Hematopoietic multipotent progenitor cell treated with erythropoietin and hydrocortisone succinate and interleukin-3 and kit ligand, for 17 days (in vitro differentiated cells): ENCODE data around the gene MAGEA4.

Experiments used
- DNase-seq: peaks from one replicate; pipeline ENCODE4 v3.0.0-alpha.2; 2015; ENCODE audit warnings: low spot score

Gene MAGEA4

GRCh38 chrX:151929126-151929525 lies 16.4 kb downstream of the MAGEA4 start:
- no peak for DNase-seq

DNA sequence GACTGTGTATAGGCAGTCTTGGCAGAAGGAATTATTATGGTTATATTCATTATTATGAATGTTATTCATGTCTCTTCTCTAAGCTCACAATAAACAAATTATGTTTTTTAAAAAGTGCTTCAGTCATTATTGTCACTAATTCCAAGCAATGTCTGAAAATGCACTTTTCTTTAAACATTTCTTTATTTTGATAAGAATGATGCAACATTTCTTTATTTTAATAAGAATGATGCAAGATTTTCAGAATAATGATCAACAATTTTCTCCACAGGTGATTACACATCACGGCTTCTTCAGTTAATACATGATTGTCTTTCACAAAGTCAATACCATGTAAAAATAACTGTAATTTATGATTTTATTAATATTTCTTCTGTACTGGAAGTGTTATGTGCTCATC lies 22.7 kb downstream of the MAGEA4 start:
- DNase-seq = no peak

- no peak for DNase-seq
Observed at GRCh38 chrX:151938172-151938571, 25.5 kb downstream of the MAGEA4 start.

- no peak for DNase-seq
Observed at GRCh38 chrX:151954730-151955129, 42.0 kb downstream of the MAGEA4 start.

DNA sequence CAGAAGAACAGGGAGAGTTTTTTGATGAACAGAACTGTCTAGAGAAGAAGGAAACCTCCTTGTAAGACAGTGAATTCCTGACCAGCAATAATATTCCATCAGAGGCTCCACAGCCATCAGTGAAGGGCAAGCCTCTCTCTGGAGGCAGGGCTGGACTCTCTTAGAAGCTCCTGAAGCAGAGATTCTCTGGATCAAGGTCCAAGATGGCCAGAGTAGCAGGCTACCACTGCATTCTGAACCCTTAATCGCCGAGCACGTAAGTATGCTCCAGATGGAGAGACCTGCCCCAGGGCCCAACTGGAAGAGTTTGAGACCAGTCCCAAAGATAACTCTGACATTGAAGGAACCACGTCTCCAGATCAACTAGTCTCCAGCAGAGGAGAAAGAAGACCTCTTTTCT lies 45.4 kb downstream of the MAGEA4 start:
- no peak for DNase-seq

DNA sequence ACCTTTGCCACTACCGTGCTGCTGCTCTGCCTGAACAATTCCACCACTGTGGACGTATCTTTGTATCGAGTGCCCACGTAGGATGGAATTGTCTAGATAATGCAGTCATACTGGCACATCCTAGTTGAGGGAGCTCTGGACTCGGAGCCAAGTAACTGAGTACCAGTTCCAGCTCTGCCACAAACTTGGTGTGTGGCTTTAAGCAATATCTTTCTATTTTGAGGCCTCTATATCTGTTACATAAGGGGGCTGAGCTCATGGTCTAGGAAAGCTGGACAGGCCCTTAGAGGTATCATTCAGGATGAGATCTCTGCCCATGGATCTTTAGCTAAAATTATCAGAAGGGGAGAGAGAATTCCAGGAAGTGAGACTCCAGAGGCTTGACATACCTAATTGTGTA lies 49.3 kb downstream of the MAGEA4 start:
- no peak for DNase-seq

DNA sequence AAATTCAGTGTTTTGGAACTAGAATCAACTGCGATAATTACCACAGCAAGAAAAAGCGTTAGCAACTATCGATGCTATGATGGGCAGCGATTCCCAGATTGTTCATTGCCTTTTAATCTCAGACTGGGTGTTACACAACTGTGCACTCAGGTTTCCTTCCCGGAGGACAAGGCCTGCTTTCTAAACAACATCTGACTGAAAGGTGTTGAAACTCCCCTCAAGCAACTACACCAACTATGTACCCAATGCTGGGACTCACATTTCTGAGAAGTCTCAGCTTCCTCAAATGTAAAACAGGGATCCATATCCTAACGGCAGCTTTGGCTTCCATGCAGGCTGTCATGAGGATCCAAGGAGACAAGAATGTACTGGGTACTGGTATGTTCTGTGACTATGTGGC lies 53.5 kb downstream of the MAGEA4 start:
- DNase-seq = no peak

GRCh38 chrX:151970027-151970426 lies 57.3 kb downstream of the MAGEA4 start:
- DNase-seq = no peak

- no peak for DNase-seq
Observed at GRCh38 chrX:151970661-151971060, 58.0 kb downstream of the MAGEA4 start.

DNA sequence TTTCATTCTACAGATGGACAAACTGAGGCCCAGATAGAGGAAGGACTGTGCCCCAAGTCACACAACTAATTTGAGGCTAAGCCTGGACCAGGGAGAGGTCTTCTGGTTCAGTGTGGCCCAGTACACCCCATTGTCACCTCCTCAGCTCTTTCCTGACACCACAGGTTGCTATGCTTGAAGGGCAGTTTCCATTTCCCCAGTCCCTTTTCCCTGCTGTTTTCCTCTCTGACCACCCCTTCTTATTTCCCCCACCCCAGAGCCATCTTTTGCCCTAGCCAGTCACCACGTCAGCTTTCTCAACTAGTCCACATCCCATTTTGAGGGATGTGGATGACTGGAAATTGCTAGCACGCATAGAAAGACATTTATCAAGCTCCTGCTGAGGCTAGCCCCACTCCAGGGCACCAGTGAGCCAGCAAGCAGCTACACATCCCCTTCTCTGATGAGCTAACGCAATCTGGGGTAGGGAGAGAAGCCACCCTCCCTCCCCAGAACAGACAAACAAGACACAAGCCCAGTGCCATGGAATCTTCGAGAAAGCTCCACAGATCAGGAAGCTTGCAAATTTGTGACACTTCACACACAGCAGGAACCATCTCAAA lies 60.5 kb downstream of the MAGEA4 start:
- DNase-seq = no peak

- DNase-seq = no peak
Observed at GRCh38 chrX:151973851-151974335, 61.2 kb downstream of the MAGEA4 start.
